Upper lobe of left lung (tissue), 4 donors: Measurements from ENCODE around the gene PPM1L.

ENCODE experiments used
- CTCF ChIP-seq, 6 experiments: fragments of 450-650 bp in 4 of 6; fragments of 200-600 bp in 2 of 6; sonication (generic) in 2 of 6; IDR thresholded peaks; one replicate each; pipeline ENCODE4 v1.5.1; 2016 to 2019; ENCODE audit warnings: antibody characterized with exemption in 6 of 6
- POLR2A ChIP-seq, 4 donors: fragments of 450-650 bp; IDR thresholded peaks; one replicate each; pipeline ENCODE4 v1.5.1; 2016 to 2017; ENCODE audit warnings: antibody characterized with exemption in 4 of 4, mild to moderate bottlenecking in 2 of 4
- POLR2AphosphoS5 ChIP-seq, 2 donors: sonication (generic); formaldehyde crosslinking; IDR thresholded peaks; one replicate each; pipeline ENCODE4 v1.5.1; 2017; ENCODE audit warnings: antibody characterized with exemption in 2 of 2

- no peak for TF ChIP-seq CTCF (IDR thresholded peaks at IDR 0.05)
- TF ChIP-seq POLR2AphosphoS5 (IDR thresholded peaks at IDR 0.05) = no peak
- no peak for TF ChIP-seq POLR2A (IDR thresholded peaks at IDR 0.05)
These were observed 310.9 kb downstream of the PPM1L start for GRCh38 chr3:161066930-161067329.
